Brain pericyte (primary cell): ENCODE results near the gene RBM22.
"Not testable (repeated sequence)": the region's sequence is repeated elsewhere in the genome, so short reads cannot be mapped to it uniquely, and the experiment has no call there.

Source experiments
- DNase-seq: peaks from one replicate; pipeline ENCODE4 v3.0.0-alpha.2; 2012; ENCODE audit warnings: low read depth, low spot score

The RBM22 gene

DNA sequence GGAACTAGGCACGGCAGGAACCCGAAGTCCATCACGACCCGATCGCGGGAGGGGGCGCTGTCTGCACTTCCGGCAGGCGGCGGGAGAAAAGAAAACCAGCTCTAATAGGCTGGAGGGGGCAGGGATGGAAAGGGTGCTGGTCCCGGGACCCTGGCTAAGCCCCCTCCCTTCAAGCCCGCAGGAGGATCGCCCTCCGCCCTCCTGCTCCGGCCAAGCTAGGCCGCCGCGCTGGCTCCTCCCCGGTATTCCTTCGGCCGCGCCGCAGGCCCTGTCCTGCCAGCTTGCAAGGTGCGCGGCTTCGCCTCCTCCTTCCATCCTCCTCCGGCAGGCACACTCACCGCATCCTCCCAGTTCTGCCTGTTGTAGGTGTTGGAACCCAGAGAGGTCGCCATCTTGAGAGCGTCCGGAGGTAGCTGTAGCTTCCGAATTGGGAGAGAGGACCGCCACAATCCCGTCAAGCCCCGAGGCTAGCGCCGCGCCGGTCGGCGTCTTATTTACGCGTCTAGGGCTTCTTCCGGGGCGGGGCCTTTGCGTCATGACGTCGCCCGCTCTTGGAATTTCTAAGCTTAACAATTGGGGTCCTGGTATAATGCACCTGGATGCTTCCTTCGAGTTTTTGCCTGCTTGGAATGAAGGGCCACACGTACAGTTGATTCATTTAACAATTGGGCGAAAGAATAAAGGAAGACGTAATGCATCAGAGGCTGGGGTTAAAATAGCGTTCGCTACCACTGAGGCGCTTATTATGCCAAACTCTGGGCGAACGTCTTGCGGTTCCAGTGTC, at the start of gene RBM22:
Gene RBM22 (minus strand): TSS at position 469 of the 784 bp plus-strand sequence. CDS start 77 bp downstream, at position 392.
- peak; percentile 65 for DNase-seq

DNA sequence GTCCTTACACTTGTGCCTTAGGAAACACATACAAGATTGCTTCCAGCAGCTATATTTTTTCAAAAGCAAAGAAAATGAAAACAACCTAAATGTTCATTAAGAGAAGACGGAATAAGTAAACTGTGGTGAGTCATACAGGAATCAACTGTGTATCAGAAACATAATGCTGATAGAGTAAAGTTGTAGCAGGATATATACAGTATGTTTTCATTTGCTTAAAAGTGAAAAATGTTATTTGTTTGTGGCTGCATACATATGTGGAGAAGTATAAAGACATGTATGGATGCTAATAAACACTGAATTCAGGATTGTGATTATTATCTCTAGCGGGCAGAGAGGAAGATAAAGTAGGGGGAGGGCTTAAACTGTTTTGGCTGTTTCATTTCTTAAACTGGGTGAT, 49.6 kb upstream of the RBM22 start:
- DNase-seq = no peak

DNA sequence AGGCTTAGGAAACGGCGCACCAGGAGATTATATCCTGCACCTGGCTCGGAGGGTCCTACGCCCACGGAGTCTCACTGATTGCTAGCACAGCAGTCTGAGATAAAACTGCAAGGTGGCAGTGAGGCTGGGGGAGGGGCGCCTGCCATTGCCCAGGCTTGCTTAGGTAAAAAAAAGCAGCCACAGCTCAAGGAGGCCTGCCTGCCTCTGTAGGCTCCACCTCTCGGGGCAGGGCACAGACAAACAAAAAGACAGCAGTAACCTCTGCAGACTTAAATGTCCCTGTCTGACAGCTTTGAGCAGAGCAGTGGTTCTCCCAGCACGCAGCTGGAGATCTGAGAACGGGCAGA, 42.3 kb upstream of the RBM22 start:
- not testable (repeated sequence) for DNase-seq

DNA sequence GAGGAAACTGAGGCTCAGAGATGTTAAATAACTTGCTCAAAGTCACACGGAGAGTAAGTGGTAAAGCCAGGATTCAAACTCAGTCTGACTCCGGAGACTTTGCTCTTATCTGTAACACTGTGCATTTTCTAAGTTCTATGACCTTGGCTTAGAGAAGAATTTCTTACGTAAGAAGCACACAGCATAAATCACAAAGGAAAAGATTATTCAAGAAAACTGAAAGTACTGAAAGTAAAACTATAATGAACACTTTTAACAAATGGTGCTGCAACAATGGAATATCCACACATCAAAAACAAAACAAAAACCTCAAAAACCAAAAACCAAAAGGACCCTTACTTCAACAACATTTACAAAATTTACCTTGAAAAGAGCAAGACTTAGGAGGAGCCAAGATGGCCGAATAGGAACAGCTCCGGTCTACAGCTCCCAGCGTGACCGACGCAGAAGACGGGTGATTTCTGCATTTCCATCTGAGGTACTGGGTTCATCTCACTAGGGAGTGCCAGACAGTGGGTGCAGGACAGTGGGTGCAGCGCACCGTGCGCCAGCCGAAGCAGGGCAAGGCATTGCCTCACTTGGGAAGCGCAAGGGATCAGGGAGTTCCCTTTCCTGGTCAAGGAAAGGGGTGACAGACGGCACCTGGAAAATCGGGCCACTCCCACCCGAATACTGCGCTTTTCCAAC, 41.7 kb upstream of the RBM22 start:
- not testable (repeated sequence) for DNase-seq

DNA sequence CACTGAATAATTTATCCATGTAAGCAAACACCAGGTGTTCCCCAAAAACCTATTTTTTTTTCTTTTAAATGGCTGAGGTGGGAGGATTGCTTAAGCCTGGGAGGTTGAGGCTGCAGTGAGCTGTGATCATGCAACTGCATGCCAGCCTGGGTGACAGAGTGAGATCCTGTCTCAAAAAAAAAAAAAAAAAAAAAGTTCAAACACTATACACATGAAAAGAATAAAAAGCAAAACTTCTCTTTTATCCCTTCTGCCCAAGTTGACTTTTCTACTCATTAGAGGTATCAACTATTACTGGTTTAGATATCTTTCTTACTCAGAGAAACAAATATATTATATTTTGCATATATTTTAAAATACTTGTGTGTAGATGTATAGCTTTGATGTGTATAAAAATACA, 40.1 kb upstream of the RBM22 start:
- no peak for DNase-seq

DNA sequence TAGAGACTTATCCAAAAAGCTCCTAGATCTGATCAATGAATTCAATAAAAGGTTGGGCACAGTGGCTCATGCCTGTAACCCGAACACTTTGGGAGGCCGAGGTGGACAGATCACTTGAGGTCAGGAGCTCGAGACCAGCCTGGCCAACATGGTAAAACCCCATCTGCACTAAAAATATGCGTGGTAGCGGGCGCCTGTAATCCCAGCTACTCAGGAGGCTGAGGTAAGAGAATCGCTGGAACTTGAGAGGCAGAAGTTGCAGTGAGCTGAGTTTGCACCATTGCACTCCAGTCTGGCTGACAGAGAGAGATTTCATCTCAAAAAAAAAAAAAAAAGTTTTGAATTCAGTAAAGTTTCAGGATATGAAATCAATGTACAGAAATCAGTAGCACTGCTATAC, 38.0 kb upstream of the RBM22 start:
- DNase-seq = no peak

DNA sequence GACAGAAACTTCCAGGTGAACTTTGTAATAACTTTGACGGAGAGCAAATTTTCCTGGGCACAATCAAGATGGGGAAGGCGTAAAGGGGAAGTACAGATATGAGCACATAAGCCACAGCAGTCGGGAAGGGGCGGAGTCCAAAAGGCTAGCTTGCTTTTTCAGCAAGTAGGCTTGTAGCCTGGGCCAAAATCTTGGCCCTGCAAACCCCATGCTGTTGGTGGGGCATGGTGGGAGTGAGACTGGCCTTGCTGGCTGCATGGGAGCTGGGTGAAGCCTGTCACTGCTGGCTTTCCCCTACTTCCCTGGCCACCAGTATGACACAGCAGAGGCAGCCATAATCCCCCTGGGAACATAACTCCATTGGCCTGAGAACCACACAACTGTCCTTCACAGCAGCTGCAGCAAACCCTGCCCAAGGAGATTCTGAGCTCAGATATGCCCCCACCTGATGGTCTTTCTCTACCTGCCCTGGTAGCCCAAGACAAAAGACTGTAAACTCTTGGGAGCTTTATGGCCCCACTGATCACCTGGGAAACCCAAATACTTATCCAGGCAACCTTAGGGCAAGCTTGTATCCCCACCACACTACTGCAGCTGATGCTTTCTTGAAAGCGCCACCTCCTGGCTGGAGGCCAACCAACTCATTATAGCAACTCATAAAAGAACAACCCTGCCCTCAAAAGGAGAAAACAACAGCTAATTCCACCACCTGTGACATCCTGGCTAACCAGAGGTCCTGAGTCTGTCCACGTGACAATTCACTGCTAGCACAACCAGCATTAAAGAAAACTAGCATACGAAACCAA, 33.9 kb upstream of the RBM22 start:
- DNase-seq = no peak

DNA sequence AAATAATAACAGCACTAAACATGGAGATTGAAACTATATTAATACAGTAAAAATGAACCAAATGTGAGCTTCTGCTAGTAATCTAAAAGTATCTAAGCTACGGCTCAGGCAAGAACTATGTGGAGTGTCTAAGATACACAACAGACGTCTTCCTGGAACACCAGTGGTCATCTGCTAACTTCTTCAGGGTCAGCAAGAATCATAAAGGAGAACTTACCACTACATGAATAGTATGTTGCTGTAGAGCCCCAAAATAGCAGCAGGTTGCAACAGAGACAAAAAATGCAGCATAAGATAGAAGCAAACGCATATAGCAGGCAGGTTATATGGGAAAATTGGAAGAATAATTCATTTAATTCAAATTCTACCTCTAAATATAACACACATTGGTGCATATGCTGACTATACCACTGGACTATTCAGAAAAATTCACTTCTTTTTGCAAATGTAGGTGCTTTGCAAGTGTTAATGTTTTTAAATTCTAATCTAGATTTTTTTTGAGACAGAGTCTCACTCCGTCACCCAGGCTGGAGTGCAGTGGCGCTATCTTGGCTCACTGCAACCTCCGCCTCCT, 30.9 kb upstream of the RBM22 start:
- DNase-seq = no peak

DNA sequence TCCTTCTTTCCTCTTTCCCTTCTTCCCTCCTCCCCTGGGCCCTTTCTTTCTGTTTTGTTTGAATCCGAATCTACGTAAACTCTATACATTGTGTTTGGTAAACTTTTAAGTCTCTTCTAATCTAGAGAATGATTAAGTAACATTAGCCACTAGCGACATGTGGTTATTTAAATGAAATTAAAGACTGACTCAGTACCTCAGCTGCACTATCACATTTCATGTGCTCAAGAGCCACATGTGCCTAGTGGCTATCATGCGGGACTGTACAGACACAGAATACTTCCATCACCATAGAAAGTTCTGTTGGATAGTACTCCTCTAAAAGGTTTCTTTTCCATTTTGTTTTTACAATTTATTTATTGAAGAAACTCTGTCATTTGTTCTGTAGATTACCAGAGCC, 29.0 kb upstream of the RBM22 start:
- no peak for DNase-seq

DNA sequence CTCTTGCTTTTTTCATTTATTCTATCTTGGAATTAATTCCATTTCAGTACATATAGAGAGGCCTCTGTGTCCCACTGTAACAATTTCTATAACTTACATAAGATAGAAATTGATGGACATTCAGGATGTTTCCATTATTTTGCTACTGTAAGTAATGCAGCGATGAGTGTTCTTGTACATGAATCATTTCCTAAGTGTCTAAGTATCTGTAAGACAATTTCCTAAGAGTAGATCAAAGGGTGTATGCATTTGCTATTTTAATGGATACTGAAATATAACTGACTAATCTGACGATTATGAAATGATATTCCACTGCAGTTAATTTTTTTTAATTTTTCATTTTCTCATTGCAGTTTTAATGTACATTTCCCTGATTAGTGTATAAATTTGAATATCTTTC, 23.0 kb upstream of the RBM22 start:
- DNase-seq = no peak

DNA sequence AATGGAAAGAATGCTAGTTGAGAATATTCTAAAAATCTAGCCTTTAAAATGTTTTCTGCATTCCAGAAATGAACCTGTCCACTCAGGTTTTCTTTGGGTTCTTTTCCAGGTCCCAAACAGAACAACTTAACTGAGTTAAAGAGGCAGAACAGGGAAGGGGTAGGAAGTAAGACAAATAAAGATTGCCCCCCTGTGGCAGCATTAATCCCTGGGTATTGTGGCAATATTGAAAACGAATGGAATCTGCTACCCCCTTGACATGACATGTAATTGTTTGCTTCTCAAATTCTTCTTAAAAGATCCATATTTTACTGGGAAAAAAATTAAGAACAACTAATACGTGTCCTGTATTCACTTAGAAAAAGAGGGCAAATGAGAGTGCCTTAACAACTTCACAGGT, 9.3 kb upstream of the RBM22 start:
- DNase-seq = no peak

DNA sequence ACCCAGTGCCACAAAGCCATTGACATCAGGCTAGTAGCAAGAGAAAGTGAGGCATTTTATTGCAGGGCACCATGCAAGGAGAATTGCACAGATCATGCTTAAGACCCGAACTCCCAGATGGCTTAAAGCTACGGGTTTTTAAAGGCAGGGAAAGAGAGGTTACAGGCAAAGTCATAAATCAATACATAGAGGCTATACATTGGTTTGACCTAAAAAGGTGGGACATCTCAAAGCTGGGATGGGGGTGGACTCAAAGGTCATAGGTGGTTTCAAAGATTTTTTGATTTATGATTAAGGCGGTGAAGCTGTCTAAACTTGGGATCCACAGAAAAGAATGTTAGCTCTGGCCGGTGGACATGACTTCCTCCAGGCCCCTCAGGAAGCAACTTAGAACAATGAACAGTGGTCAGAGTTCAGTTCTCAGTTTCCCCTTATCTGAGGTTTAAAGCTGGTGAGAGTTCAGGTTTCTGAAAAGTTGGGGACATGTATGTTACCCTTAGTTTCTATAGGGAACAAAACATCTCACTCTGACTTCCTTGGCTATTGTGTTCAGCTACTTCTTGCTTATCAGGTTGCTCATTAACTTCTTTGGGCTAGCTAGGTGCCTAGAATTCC, 6.0 kb upstream of the RBM22 start:
- DNase-seq = no peak

DNA sequence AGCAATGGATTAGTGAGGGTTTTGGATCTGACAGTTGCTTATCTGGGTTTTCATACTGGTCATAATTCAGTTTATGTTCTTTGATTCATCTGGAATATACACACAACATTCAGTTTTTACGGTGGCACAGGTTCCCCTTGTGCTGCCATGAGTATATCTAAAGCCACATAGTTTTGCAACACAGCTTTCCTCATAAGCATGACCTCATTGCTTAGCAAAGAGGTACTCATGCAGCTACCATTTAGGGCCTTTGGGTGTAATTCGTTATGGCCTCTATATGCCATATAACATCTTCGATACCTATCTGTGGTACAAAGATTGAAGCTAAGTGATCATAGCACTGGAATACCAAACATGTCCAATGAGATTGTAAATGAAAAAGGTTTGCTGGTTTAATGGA, 2.9 kb upstream of the RBM22 start:
- no peak for DNase-seq

DNA sequence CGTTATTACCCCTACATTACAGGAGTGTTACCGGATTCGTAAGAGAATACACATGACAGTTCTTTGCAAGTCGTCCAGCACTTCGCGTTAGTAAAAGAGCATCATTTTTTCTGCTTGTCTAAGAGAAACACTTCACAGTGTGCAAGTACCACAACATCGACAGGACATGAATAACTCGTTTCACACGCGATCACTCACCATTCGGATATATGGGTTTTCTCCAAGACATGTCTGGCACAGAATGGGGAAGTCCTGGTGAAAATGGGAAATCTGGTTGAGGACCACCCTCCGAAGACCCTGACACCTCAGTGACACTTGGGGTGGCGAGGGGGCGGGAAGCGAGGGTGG, 642 bp downstream of the RBM22 start:
- DNase-seq = peak; percentile 4

DNA sequence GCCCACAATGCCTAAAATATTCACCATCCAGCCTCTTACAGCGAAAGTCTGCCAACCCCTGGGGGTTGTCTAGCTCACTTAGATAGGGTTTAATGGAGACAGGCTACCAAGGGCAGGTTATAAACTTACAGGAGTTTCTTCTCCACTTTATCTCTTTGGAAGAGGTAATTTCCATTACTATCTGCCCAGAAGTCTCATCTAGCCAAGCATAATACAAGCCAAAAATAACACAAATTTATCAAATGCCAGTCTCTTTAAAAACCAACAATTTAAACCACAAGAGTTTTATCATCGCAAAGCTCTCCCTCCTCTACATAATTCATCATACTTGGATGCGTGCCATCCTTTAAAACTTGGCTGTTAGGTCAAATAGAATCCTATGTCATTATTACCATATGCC, 6.2 kb downstream of the RBM22 start:
- DNase-seq = no peak

DNA sequence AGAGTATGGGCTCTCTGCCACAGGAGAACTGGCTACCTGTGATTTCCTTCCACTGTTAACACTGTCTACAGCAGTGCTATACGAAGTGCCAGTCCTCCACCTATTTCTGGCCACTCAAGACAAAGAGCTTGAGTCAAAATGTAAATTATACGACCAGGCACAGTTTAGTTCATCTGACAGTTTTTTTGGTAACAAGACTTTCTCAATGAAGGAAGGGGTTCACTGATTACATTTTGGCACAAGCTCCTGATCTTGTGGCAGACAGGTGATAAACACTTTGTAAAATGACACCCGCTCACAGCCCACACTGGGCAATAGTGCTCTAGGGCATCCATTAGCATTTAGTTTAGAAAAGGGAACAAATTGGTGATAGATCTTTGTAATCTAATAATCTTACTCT, 8.6 kb downstream of the RBM22 start:
- DNase-seq = no peak

DNA sequence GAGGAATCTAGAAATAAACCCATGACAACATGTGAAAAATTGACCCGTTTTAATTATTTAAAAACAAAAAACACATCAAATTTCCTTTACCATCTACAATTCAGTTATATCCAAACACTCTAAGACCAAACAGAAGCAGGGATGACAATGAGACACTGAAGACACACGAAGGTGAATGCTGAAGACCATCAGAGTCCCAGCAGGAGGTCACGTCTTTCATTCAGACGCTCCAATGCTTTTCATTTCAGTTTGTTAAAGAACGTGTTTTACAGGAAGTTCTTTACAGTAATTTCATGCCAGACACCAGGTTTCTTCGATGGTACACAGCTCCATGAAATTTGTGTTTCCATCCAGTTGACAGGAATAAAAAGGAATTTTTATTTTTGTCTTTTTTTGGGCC, 10.1 kb downstream of the RBM22 start:
- no peak for DNase-seq

DNA sequence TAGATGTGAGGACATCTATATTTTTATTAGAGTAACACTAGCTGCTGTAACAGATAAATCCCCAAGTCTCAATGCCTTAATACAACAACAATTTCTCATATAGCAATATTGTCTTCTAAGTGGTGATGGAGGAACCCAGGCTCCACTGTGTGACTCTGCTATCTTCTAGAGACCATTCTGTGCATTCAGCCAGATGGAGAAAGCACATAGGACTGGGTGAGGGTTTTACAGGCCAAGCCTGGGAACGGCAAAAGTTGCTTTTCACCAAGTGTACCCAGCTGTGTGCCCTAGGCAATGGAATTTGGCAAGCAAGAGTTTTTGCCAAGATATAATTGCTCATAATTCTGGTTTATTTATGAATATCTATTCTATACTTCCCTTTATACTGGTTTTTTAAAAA, 11.7 kb downstream of the RBM22 start:
- no peak for DNase-seq

DNA sequence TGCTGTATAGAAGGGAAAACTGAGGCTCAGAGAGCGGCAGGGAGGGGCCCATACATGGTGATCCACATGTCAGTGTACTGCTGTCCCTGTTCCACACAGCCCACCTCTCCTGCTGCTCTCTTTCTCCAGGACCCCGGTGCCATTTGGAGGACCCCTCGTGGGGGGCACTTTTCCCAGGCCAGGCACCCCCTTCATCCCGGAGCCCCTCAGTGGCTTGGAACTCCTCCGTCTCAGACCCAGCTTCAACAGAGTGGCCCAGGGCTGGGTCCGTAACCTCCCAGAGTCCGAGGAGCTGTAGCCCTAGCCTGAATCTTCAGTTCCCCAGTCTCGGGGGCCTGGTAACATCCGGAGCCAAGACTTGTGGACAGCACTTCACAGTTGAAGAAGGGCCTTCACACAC, 24.3 kb downstream of the RBM22 start:
- no peak for DNase-seq

DNA sequence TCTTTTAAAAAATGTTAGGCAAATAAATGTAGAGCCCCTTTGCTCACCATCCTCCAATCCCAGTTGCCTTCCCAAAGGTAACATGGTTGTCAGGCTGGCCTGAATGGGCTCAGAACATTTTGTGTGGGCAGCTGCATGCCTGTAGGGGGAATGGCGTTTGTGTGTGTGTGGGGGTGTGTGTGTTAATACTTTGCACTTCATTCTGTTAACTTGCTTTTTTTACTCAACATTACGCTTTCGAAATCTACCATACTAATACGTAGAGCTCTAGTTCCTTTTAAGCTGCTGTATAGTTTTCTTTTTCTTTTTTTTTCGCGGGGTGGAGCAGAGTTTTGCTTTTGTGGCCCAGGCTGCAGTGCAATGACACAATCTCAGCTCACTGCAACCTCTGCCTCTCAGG, 25.8 kb downstream of the RBM22 start:
- DNase-seq = no peak

DNA sequence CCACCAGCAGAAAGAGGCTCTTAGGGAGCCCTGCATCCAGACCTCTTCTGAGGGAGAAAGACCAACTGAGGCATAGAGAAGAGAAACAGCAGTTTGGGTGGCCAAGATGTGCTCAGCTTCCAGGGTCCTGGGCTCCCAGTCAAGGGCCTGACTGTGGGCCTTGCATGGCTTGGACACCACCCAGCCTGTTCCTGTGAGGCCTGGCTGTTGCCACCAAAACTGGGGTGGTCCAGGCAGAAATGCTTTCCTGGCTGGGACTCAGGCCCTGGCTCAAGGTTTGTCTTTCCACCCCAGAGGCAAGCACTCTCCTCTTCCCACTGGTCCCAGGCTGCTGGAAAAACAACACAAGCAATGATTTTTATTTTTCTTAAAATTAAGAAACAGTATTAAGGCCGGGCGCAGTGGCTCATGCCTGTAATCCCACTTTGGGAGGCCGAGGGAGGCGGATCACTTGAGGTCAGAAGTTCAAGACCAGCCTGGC, 26.5 kb downstream of the RBM22 start:
- DNase-seq = no peak

DNA sequence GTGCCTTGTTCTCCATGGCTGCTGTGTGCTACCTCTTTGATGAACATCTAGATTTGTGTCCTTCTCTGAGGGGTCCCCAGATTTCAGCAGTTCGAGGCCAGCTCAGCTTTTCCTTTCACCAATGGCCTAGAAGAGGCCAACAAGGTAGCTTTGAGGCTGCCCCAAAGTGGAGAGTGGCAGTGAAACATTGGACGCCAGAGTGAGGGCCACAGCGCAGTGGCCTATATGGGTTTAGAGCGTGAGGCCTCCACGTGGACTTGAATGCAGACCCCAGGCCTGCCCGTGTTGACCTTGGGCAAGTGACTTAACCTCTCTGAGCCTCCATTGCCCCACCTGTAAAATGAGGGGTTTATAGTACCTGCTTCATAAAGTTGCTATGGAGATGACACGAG, 28.0 kb downstream of the RBM22 start:
- no peak for DNase-seq
